ENCODE data around the gene SZT2.
"Not testable (repeated sequence)": the region's sequence is repeated elsewhere in the genome, so short reads cannot be mapped to it uniquely, and the experiment has no call there.

GRCh38 chr1:43400441-43400840 is 10.7 kb downstream of the SZT2 start:
- TF ChIP-seq CTCF (IDR thresholded peaks at IDR 0.05; ENCODE audit: poor library complexity); EZH2 (IDR thresholded peaks at IDR 0.05; ENCODE audit: borderline replicate concordance): not testable (repeated sequence)
